SK-N-SH (cell line): ENCODE results near the gene TBC1D8. TPM values are rescaled to one million over a fixed set of nuclear protein-coding genes. Genes with fewer than 3 reads are reported as not detected.

Experiments
- CTCF ChIA-PET: fragments of 300-600, 350-600 bp; formaldehyde crosslinking; extraction: SDS; loops from one replicate; lab custom pipeline; 2021; lab: Yijun Ruan, JAX
- POLR2A ChIA-PET: fragments of 350-600 bp; sonication (Branson Sonifier 250); formaldehyde crosslinking; extraction: SDS; loops from one replicate; lab custom pipeline; 2020; ENCODE audit warnings: antibody characterized with exemption, inconsistent platforms; lab: Yijun Ruan, JAX
- DNase-seq: peaks from one replicate; pipeline ENCODE4 v3.0.0; 2012
- H2AFZ ChIP-seq: fragments of 200-600 bp; sonication (generic); 2 replicates; pipeline ENCODE4 v1.8.1; 2016; ENCODE audit warnings: antibody characterized with exemption, mild to moderate bottlenecking, low read depth
- H3F3A ChIP-seq: fragments of 200-600 bp; sonication (generic); replicated peaks from 2 replicates; pipeline ENCODE3; 2016; ENCODE audit warnings: antibody characterized with exemption, mild to moderate bottlenecking; ENCODE audit not compliant: insufficient read depth
- H3K27ac ChIP-seq, 2 experiments: fragments of 200-500 bp in 1 of 2; fragments of 200-600 bp in 1 of 2; sonication (Bioruptor generic) in 1 of 2; sonication (generic), shearing (Covaris generic) in 1 of 2; 2 replicates each; pipeline versions ENCODE4 v1.5.1 to v1.6.1; 2014 to 2016; ENCODE audit warnings: low read depth in 2 of 2, inconsistent platforms in 1 of 2, low read length in 1 of 2, mild to moderate bottlenecking in 1 of 2, mixed read lengths in 1 of 2
- H3K27me3 ChIP-seq: fragments of 200-600 bp; sonication (generic), shearing (Covaris generic); 2 replicates; pipeline ENCODE4 v1.6.1; 2016; ENCODE audit warnings: mixed run types; ENCODE audit not compliant: insufficient read depth
- H3K36me3 ChIP-seq, 2 experiments: fragments of 200-500 bp in 1 of 2; fragments of 200-600 bp in 1 of 2; sonication (Bioruptor generic) in 1 of 2; sonication (generic) in 1 of 2; replicated peaks in 1 of 2; 2 replicates each; pipeline versions ENCODE3 to v1.5.1; 2014 to 2016; ENCODE audit warnings: low read length in 1 of 2, mild to moderate bottlenecking in 1 of 2; ENCODE audit not compliant: insufficient read depth in 2 of 2, control insufficient read depth in 1 of 2
- H3K4me1 ChIP-seq, 2 experiments: fragments of 200-500 bp in 1 of 2; fragments of 200-600 bp in 1 of 2; sonication (Bioruptor generic) in 1 of 2; sonication (generic), shearing (Covaris generic) in 1 of 2; 2 replicates each; pipeline versions ENCODE4 v1.5.1 to v1.6.1; 2014 to 2016; ENCODE audit warnings: low read depth in 1 of 2, low read length in 1 of 2, mixed run types in 1 of 2; ENCODE audit not compliant: insufficient read depth in 2 of 2, control insufficient read depth in 1 of 2
- H3K4me2 ChIP-seq: fragments of 200-600 bp; sonication (generic), shearing (Covaris generic); 2 replicates; pipeline ENCODE4 v1.6.1; 2017; ENCODE audit warnings: mixed run types
- H3K4me3 ChIP-seq, 2 experiments: fragments of 200-500 bp in 1 of 2; fragments of 200-600 bp in 1 of 2; sonication (Bioruptor generic) in 1 of 2; sonication (generic), shearing (Covaris generic) in 1 of 2; 2 replicates each; pipeline versions ENCODE4 v1.5.1 to v1.8.1; 2014 to 2016; ENCODE audit warnings: low read depth in 2 of 2, inconsistent platforms in 1 of 2, low read length in 1 of 2, mild to moderate bottlenecking in 1 of 2, mixed read lengths in 1 of 2, moderate library complexity in 1 of 2
- H3K79me2 ChIP-seq: fragments of 200-600 bp; sonication (generic); 2 replicates; pipeline ENCODE4 v1.8.1; 2017; ENCODE audit warnings: mild to moderate bottlenecking; ENCODE audit not compliant: insufficient read depth
- H3K9ac ChIP-seq: fragments of 200-600 bp; sonication (generic); 2 replicates; pipeline ENCODE4 v1.6.1; 2017; ENCODE audit warnings: mixed run types
- H3K9me2 ChIP-seq: fragments of 200-600 bp; sonication (generic); 2 replicates; pipeline ENCODE4 v1.6.1; 2017; ENCODE audit warnings: mixed run types
- H3K9me3 ChIP-seq: fragments of 200-600 bp; sonication (generic); 2 replicates; pipeline ENCODE4 v1.6.1; 2017; ENCODE audit warnings: mixed run types, mild to moderate bottlenecking, moderate library complexity
- H4K20me1 ChIP-seq: fragments of 200-600 bp; sonication (generic); 2 replicates; pipeline ENCODE4 v1.6.1; 2017; ENCODE audit warnings: mild to moderate bottlenecking, mixed run types; ENCODE audit not compliant: insufficient read depth
- CHD2 ChIP-seq: fragments of 150-350 bp; IDR thresholded peaks from 2 replicates; pipeline ENCODE4 v1.6.1; 2018; ENCODE audit warnings: low read length; ENCODE audit not compliant: partially characterized antibody
- EP300 ChIP-seq, 2 experiments: IDR thresholded peaks; 2 replicates each; pipeline versions ENCODE4 v1.4.0 to v1.6.1; 2012; ENCODE audit warnings: borderline replicate concordance in 1 of 2, low read depth in 1 of 2, low read length in 1 of 2
- EZH2phosphoT487 ChIP-seq: fragments of 200-600 bp; sonication (generic); IDR thresholded peaks from 2 replicates; pipeline ENCODE4 v1.6.1; 2017; ENCODE audit warnings: low read depth, mixed run types, mild to moderate bottlenecking, antibody characterized with exemption, moderate library complexity, borderline replicate concordance
- FOSL2 ChIP-seq: IDR thresholded peaks from 2 replicates; pipeline ENCODE4 v1.4.0; 2012; ENCODE audit warnings: low read depth, mild to moderate bottlenecking, moderate library complexity, borderline replicate concordance
- IRF3 ChIP-seq: fragments of 150-350 bp; IDR thresholded peaks from 2 replicates; pipeline ENCODE4 v1.6.1; 2016; ENCODE audit warnings: mild to moderate bottlenecking, low read depth, low read length
- JUND ChIP-seq: IDR thresholded peaks from 2 replicates; pipeline ENCODE4 v1.4.0; 2012
- MEF2A ChIP-seq: IDR thresholded peaks from 2 replicates; pipeline ENCODE4 v1.4.0; 2012; ENCODE audit warnings: low read depth, borderline replicate concordance
- NRF1 ChIP-seq: IDR thresholded peaks from 2 replicates; pipeline ENCODE4 v1.6.1; 2012; ENCODE audit warnings: low read depth, mild to moderate bottlenecking, low read length
- RAD21 ChIP-seq: IDR thresholded peaks from 2 replicates; pipeline ENCODE4 v1.6.1; 2012; ENCODE audit warnings: mild to moderate bottlenecking, low read length
- RXRA ChIP-seq: IDR thresholded peaks from 2 replicates; pipeline ENCODE4 v1.4.0; 2012; ENCODE audit warnings: low read depth, mild to moderate bottlenecking, borderline replicate concordance
- SIN3A ChIP-seq: IDR thresholded peaks from 2 replicates; pipeline ENCODE4 v1.6.1; 2012; ENCODE audit warnings: low read depth, mild to moderate bottlenecking, low read length, moderate library complexity, borderline replicate concordance
- SMC3 ChIP-seq: IDR thresholded peaks from 2 replicates; pipeline ENCODE4 v1.6.1; 2012; ENCODE audit warnings: low read depth, low read length, improper control_type of control experiment
- TCF12 ChIP-seq: IDR thresholded peaks from 2 replicates; pipeline ENCODE4 v1.4.0; 2012
- USF1 ChIP-seq: IDR thresholded peaks from 2 replicates; pipeline ENCODE4 v1.4.0; 2012; ENCODE audit warnings: low read depth, borderline replicate concordance
- YY1 ChIP-seq: IDR thresholded peaks from 2 replicates; pipeline ENCODE4 v1.4.0; 2012; ENCODE audit warnings: low read depth, mild to moderate bottlenecking
- WGBS: methylation state at CpG from one replicate; pipeline ENCODE4 v1.1.6; 2017; ENCODE audit warnings: low lambda C conversion rate; 5-methylcytosine and 5-hydroxymethylcytosine counted together
- polyA plus RNA-seq, 3 experiments: library from polyadenylated mRNA; depleted of rRNA; stranded (reverse); fragments of >200 nt; gene quantifications; 2 replicates each; pipeline ENCODE4 v1.2.3, GENCODE V29; 2012
- TF ChIP-seq, protein P1 (sequence below): IDR thresholded peaks from 2 replicates; pipeline ENCODE4; 2012
- TF ChIP-seq, protein P2 (sequence below): IDR thresholded peaks from 2 replicates; pipeline ENCODE4 v1.6.1; 2012; ENCODE audit warnings: mild to moderate bottlenecking, low read depth, low read length, moderate library complexity
- TF ChIP-seq, protein P3 (sequence below): fragments of 150-350 bp; IDR thresholded peaks from 2 replicates; pipeline ENCODE4 v1.6.1; 2017; ENCODE audit warnings: antibody characterized with exemption, low read length, low read depth, borderline replicate concordance

TBC1D8 gene
- polyA plus RNA-seq, 1 of the 3 experiments (the other 2 are of a cell fraction): 5.3 TPM

GRCh38 chr2:100998235-100998573, 153.0 kb downstream of the TBC1D8 start:
- Histone ChIP-seq H3K4me2 (no peak overlapping the region), H3K9ac (no peak overlapping the region), H3K79me2 (peaks cover 12% of the 10 kb centered on the region), H3K27ac (no peak overlapping the region), H3K4me3 (no peak overlapping the region), H4K20me1 (peaks cover 1% of the 10 kb centered on the region), H3K36me3 (peaks cover 13 to 39% of the 10 kb centered on the region in 2 experiments), H3K4me1 (peaks cover 3 to 7% of the 10 kb centered on the region in 2 experiments; a peak in 2 of 4 replicates), H3K27me3 (no peaks in the 10 kb centered on the region), H2AFZ (no peak overlapping the region), H3F3A (peaks cover 16% of the 10 kb centered on the region), H3K9me2 (no peaks in the 10 kb centered on the region), H3K9me3 (no peaks in the 10 kb centered on the region)
- TF ChIP-seq EP300 (IDR thresholded peaks at IDR 0.05; ENCODE audit: borderline replicate concordance in 1 of 2, low read depth in 1 of 2, low read length in 1 of 2) (no peak), USF1 (no peak), MEF2A (no peak), CHD2 (no peak), YY1 (no peak), NRF1 (no peak), FOSL2 (no peak), RAD21 (no peak), SMC3 (no peak), TCF12 (no peak), SIN3A (no peak), RXRA (no peak), IRF3 (no peak), EZH2phosphoT487 (no peak), JUND (no peak)
- TF ChIP-seq, protein P1, sequence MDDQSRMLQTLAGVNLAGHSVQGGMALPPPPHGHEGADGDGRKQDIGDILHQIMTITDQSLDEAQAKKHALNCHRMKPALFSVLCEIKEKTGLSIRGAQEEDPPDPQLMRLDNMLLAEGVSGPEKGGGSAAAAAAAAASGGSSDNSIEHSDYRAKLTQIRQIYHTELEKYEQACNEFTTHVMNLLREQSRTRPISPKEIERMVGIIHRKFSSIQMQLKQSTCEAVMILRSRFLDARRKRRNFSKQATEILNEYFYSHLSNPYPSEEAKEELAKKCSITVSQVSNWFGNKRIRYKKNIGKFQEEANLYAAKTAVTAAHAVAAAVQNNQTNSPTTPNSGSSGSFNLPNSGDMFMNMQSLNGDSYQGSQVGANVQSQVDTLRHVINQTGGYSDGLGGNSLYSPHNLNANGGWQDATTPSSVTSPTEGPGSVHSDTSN: no peak
- TF ChIP-seq, protein P2, sequence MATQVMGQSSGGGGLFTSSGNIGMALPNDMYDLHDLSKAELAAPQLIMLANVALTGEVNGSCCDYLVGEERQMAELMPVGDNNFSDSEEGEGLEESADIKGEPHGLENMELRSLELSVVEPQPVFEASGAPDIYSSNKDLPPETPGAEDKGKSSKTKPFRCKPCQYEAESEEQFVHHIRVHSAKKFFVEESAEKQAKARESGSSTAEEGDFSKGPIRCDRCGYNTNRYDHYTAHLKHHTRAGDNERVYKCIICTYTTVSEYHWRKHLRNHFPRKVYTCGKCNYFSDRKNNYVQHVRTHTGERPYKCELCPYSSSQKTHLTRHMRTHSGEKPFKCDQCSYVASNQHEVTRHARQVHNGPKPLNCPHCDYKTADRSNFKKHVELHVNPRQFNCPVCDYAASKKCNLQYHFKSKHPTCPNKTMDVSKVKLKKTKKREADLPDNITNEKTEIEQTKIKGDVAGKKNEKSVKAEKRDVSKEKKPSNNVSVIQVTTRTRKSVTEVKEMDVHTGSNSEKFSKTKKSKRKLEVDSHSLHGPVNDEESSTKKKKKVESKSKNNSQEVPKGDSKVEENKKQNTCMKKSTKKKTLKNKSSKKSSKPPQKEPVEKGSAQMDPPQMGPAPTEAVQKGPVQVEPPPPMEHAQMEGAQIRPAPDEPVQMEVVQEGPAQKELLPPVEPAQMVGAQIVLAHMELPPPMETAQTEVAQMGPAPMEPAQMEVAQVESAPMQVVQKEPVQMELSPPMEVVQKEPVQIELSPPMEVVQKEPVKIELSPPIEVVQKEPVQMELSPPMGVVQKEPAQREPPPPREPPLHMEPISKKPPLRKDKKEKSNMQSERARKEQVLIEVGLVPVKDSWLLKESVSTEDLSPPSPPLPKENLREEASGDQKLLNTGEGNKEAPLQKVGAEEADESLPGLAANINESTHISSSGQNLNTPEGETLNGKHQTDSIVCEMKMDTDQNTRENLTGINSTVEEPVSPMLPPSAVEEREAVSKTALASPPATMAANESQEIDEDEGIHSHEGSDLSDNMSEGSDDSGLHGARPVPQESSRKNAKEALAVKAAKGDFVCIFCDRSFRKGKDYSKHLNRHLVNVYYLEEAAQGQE: no peak
- TF ChIP-seq, protein P3, sequence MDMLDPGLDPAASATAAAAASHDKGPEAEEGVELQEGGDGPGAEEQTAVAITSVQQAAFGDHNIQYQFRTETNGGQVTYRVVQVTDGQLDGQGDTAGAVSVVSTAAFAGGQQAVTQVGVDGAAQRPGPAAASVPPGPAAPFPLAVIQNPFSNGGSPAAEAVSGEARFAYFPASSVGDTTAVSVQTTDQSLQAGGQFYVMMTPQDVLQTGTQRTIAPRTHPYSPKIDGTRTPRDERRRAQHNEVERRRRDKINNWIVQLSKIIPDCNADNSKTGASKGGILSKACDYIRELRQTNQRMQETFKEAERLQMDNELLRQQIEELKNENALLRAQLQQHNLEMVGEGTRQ: no peak
- CTCF ChIA-PET: no interaction called here
- DNase-seq: no peak
- WGBS: 80% methylated on average over 6 of the region's 6 CpGs
- POLR2A ChIA-PET: no interaction called here
